ENCODE data around the gene LYZL2. TPM values are rescaled to one million over a fixed set of nuclear protein-coding genes. Genes with fewer than 3 reads are reported as not detected.

LYZL2 gene
- total and polyA plus RNA-seq, 9 of the 15 experiments (the other 6 are each of a cell fraction or from before 2014, with no cell fraction given), result not detected

DNA sequence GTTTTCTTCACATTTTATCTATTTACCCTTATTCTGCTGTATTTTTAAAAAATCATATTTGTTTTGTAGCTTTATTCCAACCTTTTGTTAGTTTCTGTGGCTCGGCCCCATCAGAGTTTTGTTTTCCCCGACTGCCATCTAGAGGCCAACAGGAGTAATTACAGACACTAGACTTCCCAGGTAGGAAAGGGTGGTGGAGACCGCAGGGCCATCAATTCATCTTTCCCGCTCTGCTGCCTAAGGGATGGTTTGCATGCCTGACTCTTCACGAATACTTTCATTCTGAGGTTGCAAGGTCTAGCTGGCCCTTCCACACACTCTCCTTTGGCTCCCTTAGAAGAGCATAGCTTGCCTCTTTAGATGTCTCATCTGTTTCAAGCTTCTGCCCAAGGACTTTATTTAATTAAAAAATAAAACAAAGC, 38.3 kb downstream of the LYZL2 start (continued):
- TF ChIP-seq, protein P1, sequence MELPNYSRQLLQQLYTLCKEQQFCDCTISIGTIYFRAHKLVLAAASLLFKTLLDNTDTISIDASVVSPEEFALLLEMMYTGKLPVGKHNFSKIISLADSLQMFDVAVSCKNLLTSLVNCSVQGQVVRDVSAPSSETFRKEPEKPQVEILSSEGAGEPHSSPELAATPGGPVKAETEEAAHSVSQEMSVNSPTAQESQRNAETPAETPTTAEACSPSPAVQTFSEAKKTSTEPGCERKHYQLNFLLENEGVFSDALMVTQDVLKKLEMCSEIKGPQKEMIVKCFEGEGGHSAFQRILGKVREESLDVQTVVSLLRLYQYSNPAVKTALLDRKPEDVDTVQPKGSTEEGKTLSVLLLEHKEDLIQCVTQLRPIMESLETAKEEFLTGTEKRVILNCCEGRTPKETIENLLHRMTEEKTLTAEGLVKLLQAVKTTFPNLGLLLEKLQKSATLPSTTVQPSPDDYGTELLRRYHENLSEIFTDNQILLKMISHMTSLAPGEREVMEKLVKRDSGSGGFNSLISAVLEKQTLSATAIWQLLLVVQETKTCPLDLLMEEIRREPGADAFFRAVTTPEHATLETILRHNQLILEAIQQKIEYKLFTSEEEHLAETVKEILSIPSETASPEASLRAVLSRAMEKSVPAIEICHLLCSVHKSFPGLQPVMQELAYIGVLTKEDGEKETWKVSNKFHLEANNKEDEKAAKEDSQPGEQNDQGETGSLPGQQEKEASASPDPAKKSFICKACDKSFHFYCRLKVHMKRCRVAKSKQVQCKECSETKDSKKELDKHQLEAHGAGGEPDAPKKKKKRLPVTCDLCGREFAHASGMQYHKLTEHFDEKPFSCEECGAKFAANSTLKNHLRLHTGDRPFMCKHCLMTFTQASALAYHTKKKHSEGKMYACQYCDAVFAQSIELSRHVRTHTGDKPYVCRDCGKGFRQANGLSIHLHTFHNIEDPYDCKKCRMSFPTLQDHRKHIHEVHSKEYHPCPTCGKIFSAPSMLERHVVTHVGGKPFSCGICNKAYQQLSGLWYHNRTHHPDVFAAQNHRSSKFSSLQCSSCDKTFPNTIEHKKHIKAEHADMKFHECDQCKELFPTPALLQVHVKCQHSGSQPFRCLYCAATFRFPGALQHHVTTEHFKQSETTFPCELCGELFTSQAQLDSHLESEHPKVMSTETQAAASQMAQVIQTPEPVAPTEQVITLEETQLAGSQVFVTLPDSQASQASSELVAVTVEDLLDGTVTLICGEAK (IDR thresholded peaks at IDR 0.05), result 0 out of 2 replicates have a peak, but pooled peaks have one; percentile 33
- TF ChIP-seq, protein P1 (CRISPR knock-in tag; IDR thresholded peaks at IDR 0.05), result no peak
- peak; percentile 88 to 89 for TF ChIP-seq RAD21 (CRISPR knock-in tag; conservative IDR thresholded peaks at IDR 0.05 in 1 of 2, IDR thresholded peaks at IDR 0.05 in 1 of 2)
